ENCODE data around the gene SPRED1. TPM values are rescaled to one million over a fixed set of nuclear protein-coding genes. Genes with fewer than 3 reads are reported as not detected.

Gene SPRED1
- total RNA-seq, 2 donors from 2014 or later = 24.5 to 32.4 TPM

DNA sequence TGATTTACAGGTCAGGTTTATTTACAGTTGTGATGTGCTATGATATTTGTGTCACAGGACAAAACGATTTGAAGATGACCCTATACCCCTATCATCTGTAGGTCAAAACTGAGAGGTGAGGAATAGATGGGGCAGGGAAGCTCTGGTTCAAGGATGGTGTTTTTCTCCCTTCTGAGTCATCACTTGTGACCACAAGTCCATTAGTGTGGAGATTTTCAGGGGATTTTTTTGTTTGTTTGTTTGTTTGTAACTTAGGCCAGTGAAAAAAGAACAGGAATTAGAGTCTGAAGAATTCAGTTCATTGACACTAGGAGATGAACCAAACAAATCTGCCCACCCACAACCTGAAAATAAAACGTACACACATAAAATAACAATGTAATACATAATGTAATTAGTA, 138.6 kb downstream of the SPRED1 start:
- ATAC-seq = no peak
- DNase-seq = no peak
- intact Hi-C loops (cut with DNase I, micrococcal nuclease) = loop anchor here in 1 of 2 donors (10.0 kb wide), 1 partner anchor 386 kb away; no protein-coding TSS in a partner anchor

DNA sequence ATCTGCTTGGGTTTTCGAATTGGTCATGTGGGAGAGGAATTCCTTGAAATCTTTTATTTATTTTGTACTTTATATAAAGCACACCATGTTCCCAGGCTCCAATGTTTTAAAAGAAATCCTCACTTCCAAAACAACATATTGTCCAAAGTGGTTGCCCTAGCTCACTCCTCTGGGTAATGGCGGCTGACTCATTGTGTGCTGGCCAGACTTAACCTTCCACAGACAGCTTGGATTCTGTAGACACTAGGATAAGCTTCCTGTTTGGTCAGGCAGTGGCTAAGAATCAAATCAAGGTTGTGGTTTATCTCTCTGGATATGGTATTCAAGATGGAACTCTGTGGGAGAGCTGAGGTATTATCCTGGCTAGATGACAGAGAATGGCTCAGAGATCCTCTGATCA, 145.5 kb downstream of the SPRED1 start:
- intact Hi-C loops (cut with DNase I, micrococcal nuclease) = loop anchor here in 1 of 2 donors (10.0 kb wide), 1 partner anchor 393 kb away; no protein-coding TSS in a partner anchor
- no peak for ATAC-seq
- DNase-seq = no peak

DNA sequence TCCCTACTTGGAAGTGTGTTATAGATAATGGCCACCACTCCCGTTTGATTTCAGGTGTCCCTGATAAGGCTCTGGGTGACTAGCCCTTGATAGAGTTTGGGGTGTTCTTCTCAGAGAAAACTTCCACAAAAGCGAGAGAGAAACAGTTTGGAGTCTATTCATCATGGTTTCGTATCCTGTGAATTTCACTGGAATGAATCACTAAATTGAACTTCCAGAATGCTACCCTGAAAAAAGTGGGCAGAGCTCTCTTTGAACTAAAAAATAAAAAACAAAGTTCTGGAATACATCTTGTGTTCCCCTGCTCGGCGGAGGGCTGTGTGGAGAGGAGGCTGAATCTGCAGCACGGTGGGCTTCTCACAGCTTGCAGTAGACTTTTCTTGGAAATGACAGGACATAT, 148.5 kb downstream of the SPRED1 start:
- DNase-seq (no peak), ATAC-seq (no peak)
- intact Hi-C loops (cut with DNase I, micrococcal nuclease) = no loop called here

DNA sequence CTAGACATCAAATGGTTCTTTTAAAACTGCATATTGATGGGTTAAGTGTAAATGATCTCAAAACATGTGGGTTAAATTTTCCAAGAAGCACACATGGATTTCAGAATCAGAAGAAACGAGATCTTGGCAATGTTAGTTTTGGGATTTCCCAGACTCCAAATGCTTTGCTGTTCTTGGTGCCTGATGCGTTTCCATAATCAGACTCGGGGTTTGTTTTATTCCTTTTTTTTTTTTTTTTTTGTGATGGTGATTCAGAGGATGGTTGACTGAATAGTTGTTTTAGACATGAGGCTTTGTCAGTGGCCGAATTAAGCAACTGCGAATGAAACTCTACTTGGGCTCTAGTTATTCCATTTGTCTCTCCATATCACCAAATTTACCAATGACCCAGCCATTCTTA, 149.1 kb downstream of the SPRED1 start:
- intact Hi-C loops (cut with DNase I, micrococcal nuclease) = no loop called here
- DNase-seq (no peak), ATAC-seq (no peak)

DNA sequence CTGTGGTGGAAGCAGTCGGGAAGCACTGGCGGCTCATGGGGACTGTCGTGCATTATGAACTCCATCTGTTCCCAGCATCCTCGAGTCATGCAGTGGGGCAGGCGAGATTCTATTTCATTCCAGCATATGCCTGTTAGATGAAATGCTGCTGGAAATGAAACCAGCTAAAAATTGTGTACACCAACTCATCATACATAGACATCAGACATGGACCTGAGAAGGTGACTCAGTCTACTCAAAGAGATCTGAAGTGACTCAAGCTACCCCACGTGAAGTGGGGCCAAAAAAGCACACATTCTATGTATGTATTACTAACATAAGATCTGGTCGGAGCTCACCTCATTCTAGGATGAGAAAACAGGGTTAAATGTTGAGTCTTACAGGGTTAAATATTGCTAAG, 153.8 kb downstream of the SPRED1 start:
- intact Hi-C loops (cut with DNase I, micrococcal nuclease) = no loop called here
- DNase-seq (no peak), ATAC-seq (no peak)

Other genes starting within 250 kb of the SPRED1 start
- gene FAM98B, start 201.3 kb downstream of the SPRED1 start, total RNA-seq = 10 to 100 TPM; 17.7 to 19.9 TPM